CD4-positive, CD25-positive, alpha-beta regulatory T cell (primary cell): Measurements from ENCODE around the gene TNFRSF13B. TPM values are rescaled to one million over a fixed set of nuclear protein-coding genes. Genes with fewer than 3 reads are reported as not detected.

Experiments used
- ATAC-seq, 2 donors: fragments of 150-1000 bp; cut with Tn5 transposase; one replicate each; pipeline ENCODE4 v1.10.0; 2021; ENCODE audit warnings: low read depth in 2 of 2, moderate number of reproducible peaks in 2 of 2, moderate library complexity in 1 of 2
- DNase-seq, 3 donors: peaks; one replicate each; pipeline versions ENCODE4 v3.0.0 to v3.0.0-alpha.2; 2012 to 2022; ENCODE audit warnings: mixed read lengths in 1 of 3
- H3K27ac ChIP-seq: one replicate; pipeline ENCODE4 v1.7.0; 2013; ENCODE audit warnings: mild to moderate bottlenecking, low read length; ENCODE audit not compliant: insufficient read depth, poor library complexity, severe bottlenecking
- H3K27me3 ChIP-seq: one replicate; pipeline ENCODE4 v1.7.0; 2013; ENCODE audit warnings: low read length; ENCODE audit not compliant: control insufficient read depth, insufficient read depth
- H3K36me3 ChIP-seq: one replicate; pipeline ENCODE4 v1.7.0; 2013; ENCODE audit warnings: mild to moderate bottlenecking, low read length, moderate library complexity; ENCODE audit not compliant: control insufficient read depth, insufficient read depth
- H3K4me1 ChIP-seq: 2 replicates; pipeline ENCODE4 v1.7.0; 2013; ENCODE audit warnings: mild to moderate bottlenecking, low read length; ENCODE audit not compliant: insufficient read depth, control insufficient read depth, poor library complexity, severe bottlenecking
- H3K4me3 ChIP-seq: one replicate; pipeline ENCODE4 v1.7.0; 2013; ENCODE audit warnings: low read depth, mild to moderate bottlenecking, low read length, moderate library complexity
- H3K9me3 ChIP-seq, 2 experiments: 1 replicate in 1 of 2; 2 replicates in 1 of 2; pipeline ENCODE4 v1.7.0; 2013; ENCODE audit warnings: low read length in 2 of 2, mild to moderate bottlenecking in 1 of 2, moderate library complexity in 1 of 2; ENCODE audit not compliant: control insufficient read depth in 2 of 2
- H3K27ac Mint-ChIP-seq, 3 donors: one replicate each; pipeline ENCODE4 v1.8.0; 2020 to 2022; ENCODE audit warnings: mild to moderate bottlenecking in 3 of 3, mixed read lengths in 3 of 3, moderate library complexity in 2 of 3
- H3K27me3 Mint-ChIP-seq: one replicate; pipeline ENCODE4 v1.8.0; 2022; ENCODE audit warnings: mild to moderate bottlenecking, mixed read lengths
- H3K36me3 Mint-ChIP-seq: one replicate; pipeline ENCODE4 v1.8.0; 2020; ENCODE audit warnings: mixed read lengths
- H3K4me1 Mint-ChIP-seq, 4 donors: one replicate each; pipeline ENCODE4 v1.8.0; 2020 to 2022; ENCODE audit warnings: mixed read lengths in 4 of 4, mild to moderate bottlenecking in 1 of 4
- H3K4me3 Mint-ChIP-seq, 4 donors: one replicate each; pipeline ENCODE4 v1.8.0; 2020 to 2022; ENCODE audit warnings: mild to moderate bottlenecking in 4 of 4, mixed read lengths in 4 of 4, moderate library complexity in 3 of 4
- H3K9me3 Mint-ChIP-seq, 7 donors: one replicate each; pipeline ENCODE4 v1.8.0; 2020 to 2022; ENCODE audit warnings: mixed read lengths in 7 of 7, mild to moderate bottlenecking in 3 of 7, moderate library complexity in 2 of 7
- polyA plus RNA-seq, 4 donors: library from polyadenylated mRNA; unstranded; fragments of 300-500 nt; fragmentation: Illumina TruSeq; gene quantifications; one replicate each; pipeline ENCODE4 v1.2.3, GENCODE V29; 2021
- total RNA-seq: library from RNA; stranded (reverse); gene quantifications from one replicate; pipeline ENCODE4 v1.2.3, GENCODE V29; 2022

The TNFRSF13B gene
- total and polyA plus RNA-seq, 5 donors from 2014 or later = 0.73 to 4.8 (median 3.1) TPM

DNA sequence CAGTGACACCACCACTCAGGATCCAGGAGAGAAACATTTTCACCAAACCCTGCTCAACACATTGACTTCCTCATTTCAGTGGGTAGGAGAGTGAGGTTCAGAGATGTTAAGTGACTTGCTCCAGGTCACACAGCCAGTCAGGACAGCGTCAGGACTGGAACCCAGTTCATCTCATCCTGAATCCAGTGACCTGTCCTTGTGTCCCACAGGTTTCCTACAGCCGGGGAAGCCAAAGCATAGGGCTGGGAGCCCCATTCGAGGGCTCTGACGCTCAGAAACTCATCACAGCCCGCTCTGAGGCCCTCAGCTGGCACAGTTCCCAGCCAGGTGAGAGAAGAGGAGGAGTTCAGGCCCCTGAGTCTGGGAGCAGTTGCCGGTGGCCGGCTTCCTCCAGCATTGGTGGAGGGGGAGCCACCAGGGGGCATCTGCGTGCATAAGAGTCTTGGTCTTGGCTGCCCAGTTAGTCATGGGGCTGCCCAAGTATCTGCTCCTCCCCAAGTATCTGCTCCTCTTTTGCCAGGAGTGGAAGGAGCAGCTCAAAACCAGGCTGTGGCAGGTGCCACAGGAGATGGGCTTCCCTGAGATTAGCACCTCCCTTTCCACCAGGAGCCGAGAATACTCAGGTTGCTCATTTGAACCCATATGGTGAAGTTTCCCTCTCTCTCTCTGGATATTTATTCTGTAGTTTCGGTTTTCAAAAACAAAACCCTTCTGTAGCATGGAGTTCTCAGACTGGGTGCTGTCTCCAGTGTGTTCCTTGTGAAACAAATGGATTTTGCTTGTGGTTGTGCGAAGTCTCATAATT is 56.0 kb downstream of the TNFRSF13B start:
- Mint-ChIP-seq H3K27me3 (peaks cover 9% of the 10 kb centered on the region), H3K4me3 (no peak overlapping the region), H3K27ac (no peak overlapping the region)

DNA sequence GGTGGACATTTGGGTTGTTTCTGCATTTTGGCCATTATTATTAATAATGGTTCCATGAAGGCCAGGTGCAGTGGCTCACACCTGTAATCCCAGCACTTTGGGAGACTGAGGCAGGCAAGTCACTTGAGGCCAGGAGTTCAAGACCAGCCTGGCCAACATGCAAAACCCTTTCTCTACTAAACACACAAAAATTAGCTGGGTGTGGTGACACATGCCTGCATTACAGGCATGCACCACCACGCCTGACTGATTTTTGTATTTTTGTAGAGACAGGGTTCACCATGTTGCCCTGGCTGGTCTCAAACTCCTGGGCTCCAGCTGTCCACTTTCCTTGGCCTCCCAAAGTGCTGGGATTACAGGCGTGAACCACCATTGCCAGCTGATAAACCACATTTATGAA is 58.5 kb downstream of the TNFRSF13B start:
- H3K4me1 Mint-ChIP-seq = peaks cover 0 to 23% (median 4%) of the 10 kb centered on the region in 4 donors
- H3K9me3 Mint-ChIP-seq = peaks cover 0 to 2% (median 0%) of the 10 kb centered on the region in 7 donors
- H3K27me3 ChIP-seq = peaks cover 2% of the 10 kb centered on the region
- no peaks in the 10 kb centered on the region for H3K36me3 ChIP-seq
- DNase-seq (no peak), ATAC-seq (no peak)
- no peak overlapping the region for H3K27ac ChIP-seq
- no peak overlapping the region for H3K4me3 Mint-ChIP-seq
- H3K27ac Mint-ChIP-seq = no peak overlapping the region
- H3K9me3 ChIP-seq = no peaks in the 10 kb centered on the region
- H3K4me3 ChIP-seq = no peak overlapping the region
- H3K4me1 ChIP-seq = no peaks in the 10 kb centered on the region
- peaks cover 9% of the 10 kb centered on the region for H3K27me3 Mint-ChIP-seq
- H3K36me3 Mint-ChIP-seq = no peaks in the 10 kb centered on the region

More for the DNA sequence above, 56.0 kb downstream of the TNFRSF13B start:
- no peaks in the 10 kb centered on the region for H3K36me3 Mint-ChIP-seq
- peaks cover 0 to 11% (median 2%) of the 10 kb centered on the region in 4 donors for H3K4me1 Mint-ChIP-seq
- no peaks in the 10 kb centered on the region for H3K36me3 ChIP-seq
- DNase-seq (peak in 1 of 3 donors; percentile 52), ATAC-seq (peak in 1 of 2 donors; percentile 34)
- no peaks in the 10 kb centered on the region for H3K9me3 Mint-ChIP-seq
- no peaks in the 10 kb centered on the region for H3K27me3 ChIP-seq
- no peak overlapping the region for H3K4me3 ChIP-seq
- H3K27ac ChIP-seq = no peak overlapping the region
- no peaks in the 10 kb centered on the region for H3K9me3 ChIP-seq
- H3K4me1 ChIP-seq = no peaks in the 10 kb centered on the region

DNA sequence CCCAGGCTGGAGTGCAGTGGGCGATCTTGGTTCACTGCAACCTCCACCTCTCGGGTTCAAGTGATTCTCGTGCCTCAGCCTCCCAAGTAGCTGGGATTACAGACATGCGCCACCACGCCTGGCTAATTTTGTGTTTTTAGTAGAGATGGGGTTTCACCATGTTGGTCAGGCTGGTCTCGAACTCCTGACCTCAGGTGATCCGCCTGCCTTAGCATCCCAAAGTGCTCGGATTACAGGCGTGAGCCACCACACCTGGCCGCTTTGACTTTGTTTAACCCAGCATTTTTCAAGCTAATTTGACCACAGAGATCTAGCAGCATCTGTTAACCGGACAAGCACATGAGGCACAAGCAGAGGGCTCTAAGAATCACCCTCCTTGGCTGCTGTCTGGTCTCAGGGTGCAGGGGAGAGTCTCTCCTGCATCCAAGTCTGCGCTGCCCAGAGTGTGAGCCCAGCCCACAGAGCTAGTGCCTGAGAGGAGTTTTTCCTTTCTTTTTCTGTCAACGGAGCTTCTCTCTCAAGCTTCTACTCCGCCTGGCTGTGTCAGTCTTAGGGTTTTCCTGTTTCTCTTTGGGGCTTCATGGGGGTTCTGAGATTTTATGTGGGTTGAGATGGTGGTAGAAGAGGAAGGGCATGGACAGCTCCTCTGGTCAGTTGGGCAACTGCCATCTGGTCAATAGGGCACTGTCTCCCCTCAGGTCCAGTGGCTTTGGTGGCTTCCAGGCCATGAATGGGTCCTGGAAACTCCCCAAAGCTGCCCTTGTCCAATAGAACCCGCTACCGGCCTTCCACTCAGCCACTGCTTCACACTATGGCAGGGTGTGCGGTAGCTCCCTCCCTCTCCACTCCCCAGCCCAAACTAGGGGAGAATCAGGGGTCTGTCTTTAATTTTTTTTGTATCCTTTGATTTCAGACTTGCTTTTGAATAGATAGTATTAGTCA is 59.6 kb downstream of the TNFRSF13B start:
- DNase-seq (no peak), ATAC-seq (no peak)
- peaks cover 0 to 24% (median 5%) of the 10 kb centered on the region in 4 donors for H3K4me1 Mint-ChIP-seq
- peaks cover 0 to 2% (median 0%) of the 10 kb centered on the region in 7 donors for H3K9me3 Mint-ChIP-seq
- Histone ChIP-seq H3K36me3 (no peaks in the 10 kb centered on the region), H3K27me3 (peaks cover 2% of the 10 kb centered on the region), H3K9me3 (no peaks in the 10 kb centered on the region), H3K27ac (no peak overlapping the region), H3K4me3 (no peak overlapping the region), H3K4me1 (no peaks in the 10 kb centered on the region)
- no peak overlapping the region for H3K4me3 Mint-ChIP-seq
- H3K27ac Mint-ChIP-seq = peak overlapping the region in 1 of 3 donors; percentile 69
- peaks cover 15% of the 10 kb centered on the region for H3K27me3 Mint-ChIP-seq
- no peaks in the 10 kb centered on the region for H3K36me3 Mint-ChIP-seq

DNA sequence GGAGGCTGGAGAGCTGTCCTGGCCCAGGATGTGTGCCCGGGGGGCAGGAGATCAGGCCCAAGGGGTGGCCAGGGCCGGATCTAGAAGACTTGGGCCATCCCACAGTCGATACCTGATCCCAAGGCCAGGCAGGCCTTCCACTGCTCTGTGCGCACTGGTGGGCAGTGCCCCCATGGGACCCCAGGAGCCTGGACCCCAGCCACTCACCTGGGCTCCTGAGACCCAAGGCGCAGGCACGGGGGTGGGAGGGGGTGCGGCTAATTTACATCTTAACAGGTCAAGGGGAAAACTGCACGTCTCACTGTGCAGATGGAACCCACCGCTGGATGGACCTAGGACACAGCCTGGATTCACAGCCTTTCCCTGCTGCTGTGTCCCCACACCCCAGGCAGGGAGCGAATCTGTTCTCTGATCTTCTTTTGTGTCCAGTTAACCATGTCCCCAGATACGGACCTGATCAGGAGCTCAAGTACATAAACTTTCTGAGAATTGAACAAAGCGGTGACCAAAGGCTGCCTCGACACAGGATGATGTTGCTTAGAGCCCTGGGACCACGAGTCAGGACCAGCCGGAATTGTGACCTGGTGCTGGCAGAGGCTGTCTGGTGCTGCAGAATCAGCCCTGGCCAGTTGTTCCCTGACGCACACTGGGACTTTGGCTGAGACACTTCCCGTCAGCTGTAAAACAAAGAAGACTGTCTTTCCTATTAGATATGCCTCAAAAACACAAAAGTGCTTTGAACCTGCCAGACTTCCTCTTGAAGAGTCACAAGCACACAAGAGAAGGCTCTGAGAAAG is 60.6 kb downstream of the TNFRSF13B start:
- H3K27me3 Mint-ChIP-seq = peaks cover 15% of the 10 kb centered on the region
- peak overlapping the region in 1 of 4 donors; percentile 26 for H3K4me3 Mint-ChIP-seq
- peaks cover 7% of the 10 kb centered on the region for H3K4me1 ChIP-seq
- H3K9me3 Mint-ChIP-seq = peaks cover 0 to 2% (median 0%) of the 10 kb centered on the region in 7 donors
- no peaks in the 10 kb centered on the region for H3K36me3 ChIP-seq
- no peaks in the 10 kb centered on the region for H3K36me3 Mint-ChIP-seq
- no peak overlapping the region for H3K27ac ChIP-seq
- no peaks in the 10 kb centered on the region for H3K9me3 ChIP-seq
- no peak overlapping the region for H3K27ac Mint-ChIP-seq
- H3K4me1 Mint-ChIP-seq = peaks cover 0 to 33% (median 11%) of the 10 kb centered on the region in 4 donors
- no peak overlapping the region for H3K4me3 ChIP-seq
- peak in 1 of 3 donors; percentile 28 for DNase-seq
- no peak for ATAC-seq
- peaks cover 2% of the 10 kb centered on the region for H3K27me3 ChIP-seq

DNA sequence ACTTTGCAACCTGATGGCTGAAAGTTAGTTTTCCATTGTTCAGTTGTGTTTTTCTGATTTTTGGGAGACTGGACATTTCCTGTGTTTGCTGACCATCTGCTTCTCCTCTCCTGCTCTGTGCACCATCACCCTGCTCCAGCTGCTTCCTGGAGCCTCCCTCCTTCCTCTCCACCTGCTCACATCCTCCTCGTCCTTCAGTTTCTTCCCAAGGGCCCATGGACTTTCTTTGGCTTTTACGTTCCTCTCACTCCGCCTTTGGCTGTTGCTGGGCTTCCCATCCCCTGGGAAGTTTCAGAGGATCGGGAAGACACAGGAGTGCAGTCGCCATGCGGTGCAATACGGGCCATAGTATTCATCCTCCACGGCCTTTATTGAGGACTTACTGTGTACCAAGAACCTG is 61.6 kb downstream of the TNFRSF13B start:
- Histone ChIP-seq H3K27me3 (peaks cover 2% of the 10 kb centered on the region), H3K9me3 (no peaks in the 10 kb centered on the region), H3K4me1 (peaks cover 8% of the 10 kb centered on the region), H3K4me3 (no peak overlapping the region), H3K36me3 (no peaks in the 10 kb centered on the region), H3K27ac (no peak overlapping the region)
- Mint-ChIP-seq H3K4me1 (peaks cover 0 to 35% (median 12%) of the 10 kb centered on the region in 4 donors), H3K27ac (no peak overlapping the region), H3K4me3 (no peak overlapping the region), H3K27me3 (peaks cover 22% of the 10 kb centered on the region), H3K36me3 (no peaks in the 10 kb centered on the region), H3K9me3 (peaks cover 0 to 2% (median 0%) of the 10 kb centered on the region in 7 donors)
- DNase-seq (no peak), ATAC-seq (no peak)

DNA sequence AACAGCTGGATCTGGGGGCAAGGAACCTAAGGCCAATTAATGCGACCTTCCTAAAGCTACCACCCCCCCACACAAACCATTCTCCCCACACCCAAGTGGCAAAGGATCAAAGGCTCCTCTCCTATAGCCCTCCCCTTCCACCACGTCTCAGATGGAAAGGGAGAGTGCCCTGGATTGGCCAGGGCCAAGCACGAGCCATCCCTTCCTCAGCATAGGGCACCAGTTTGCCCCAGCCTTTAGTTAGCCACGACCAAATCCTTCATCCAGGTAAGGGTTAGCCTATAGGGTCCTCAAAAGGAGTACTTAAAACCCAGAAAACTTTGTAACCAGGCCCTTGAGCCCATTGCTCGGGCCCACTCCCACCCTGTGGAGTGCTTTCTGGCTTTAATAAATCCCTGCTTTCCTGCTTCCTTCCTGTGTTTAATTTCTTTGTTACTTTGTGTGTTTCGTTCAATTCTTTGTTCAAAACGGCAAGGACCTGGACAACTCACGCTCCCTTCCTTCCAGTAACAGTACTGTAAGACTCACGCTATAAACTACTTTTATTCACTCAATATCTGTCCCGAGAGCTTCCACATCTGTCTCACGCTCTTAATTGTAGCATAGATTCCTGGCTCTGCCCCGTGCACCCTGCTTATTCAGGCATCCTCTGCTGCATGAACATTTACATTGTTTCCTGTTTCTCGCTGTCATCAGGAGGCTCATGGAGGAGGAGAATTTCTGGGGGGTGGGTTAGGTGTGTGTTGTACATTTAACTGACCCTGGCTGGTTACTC is 62.3 kb downstream of the TNFRSF13B start:
- ATAC-seq (no peak), DNase-seq (no peak)
- H3K36me3 Mint-ChIP-seq = no peaks in the 10 kb centered on the region
- Histone ChIP-seq H3K4me3 (no peak overlapping the region), H3K27ac (no peak overlapping the region), H3K4me1 (peaks cover 8% of the 10 kb centered on the region), H3K36me3 (no peaks in the 10 kb centered on the region), H3K9me3 (no peaks in the 10 kb centered on the region), H3K27me3 (peaks cover 2% of the 10 kb centered on the region)
- peaks cover 0 to 2% (median 0%) of the 10 kb centered on the region in 7 donors for H3K9me3 Mint-ChIP-seq
- H3K27me3 Mint-ChIP-seq = peaks cover 24% of the 10 kb centered on the region
- H3K4me1 Mint-ChIP-seq = peaks cover 0 to 35% (median 12%) of the 10 kb centered on the region in 4 donors
- peak overlapping the region in 1 of 3 donors; percentile 61 for H3K27ac Mint-ChIP-seq
- no peak overlapping the region for H3K4me3 Mint-ChIP-seq
